A549 treated with AZD2906 at 1 μM for 4 hours (cell line): ENCODE data around the gene SORD. TPM values are rescaled to one million over a fixed set of nuclear protein-coding genes. Genes with fewer than 3 reads are reported as not detected.

Experiments used
- total RNA-seq: library from RNA; stranded (reverse); fragments of 200-300 nt; extraction: Qiagen RNA extraction; gene quantifications from 5 replicates; pipeline ENCODE4 v1.2.3, GENCODE V29; 2022

The SORD gene
- total RNA-seq, result 28.5 to 35.5 TPM (median 31.3 TPM) in 5 replicates

GRCh38 chr15:45022871-45023658, at the start of gene SORD:
Gene SORD (plus strand): TSS chr15:45023195. CDS start chr15:45023284, 89 bp downstream.

GRCh38 chr15:45114076-45114750, 91.2 kb downstream of the SORD start, which contains the start of the genes DUOX2 and DUOXA2:
Gene DUOX2 (minus strand): TSS chr15:45114172. CDS start chr15:45113411, 761 bp downstream.
Gene DUOXA2 (plus strand): TSS chr15:45114326. CDS start chr15:45114606, 280 bp downstream.

Other genes with a start within 250 kb of the SORD start
- gene TERB2, start 66.5 kb upstream of the SORD start, total RNA-seq, result not detected in 5 replicates
- 0.03 to 0.05 TPM (median 0.03 TPM) in 5 replicates for gene DUOX2, start 91.0 kb downstream of the SORD start, total RNA-seq
- not detected in 5 replicates for gene DUOXA2, start 91.1 kb downstream of the SORD start, total RNA-seq
- gene DUOXA1, start 106.7 kb downstream of the SORD start, total RNA-seq, result 0.06 to 0.30 TPM (median 0.09 TPM) in 5 replicates
- gene DUOX1, start 106.8 kb downstream of the SORD start, total RNA-seq, result 0.05 TPM in 3 of 5 replicates, not detected in the others
- gene SHF, start 164.8 kb downstream of the SORD start, total RNA-seq, result 0.36 to 0.75 TPM (median 0.53 TPM) in 5 replicates
- 0.03 to 0.05 TPM in 2 of 5 replicates, not detected in the others for gene SLC28A2, start 229.0 kb downstream of the SORD start, total RNA-seq